Esophagus muscularis mucosa (tissue), 4 donors: ENCODE measurements around the gene COX7C. TPM values are rescaled to one million over a fixed set of nuclear protein-coding genes. Genes with fewer than 3 reads are reported as not detected.

Source experiments
- DNase-seq: peaks from one replicate; pipeline ENCODE4 v3.0.0-alpha.2; 2017; ENCODE audit errors: extremely low spot score
- H3K27ac ChIP-seq, 4 donors: fragments of 200-600 bp; sonication (generic); replicated peaks in 1 of 4; 1 replicate in 3 of 4; 2 replicates in 1 of 4; pipeline ENCODE4 v1.5.1; 2016 to 2019; ENCODE audit warnings: mild to moderate bottlenecking in 1 of 4
- H3K27me3 ChIP-seq, 4 donors: fragments of 200-600 bp; sonication (generic); one replicate each; pipeline versions ENCODE4 v1.5.1 to v1.6.0; 2016 to 2019
- H3K36me3 ChIP-seq, 4 donors: fragments of 200-600 bp; sonication (generic); one replicate each; pipeline ENCODE4 v1.5.1; 2016 to 2019
- H3K4me1 ChIP-seq, 4 donors: fragments of 200-600 bp; sonication (generic); one replicate each; pipeline ENCODE4 v1.5.1; 2016 to 2019
- H3K4me3 ChIP-seq, 4 donors: fragments of 200-600 bp; sonication (generic); 1 replicate in 2 of 4; 2 replicates in 2 of 4; pipeline ENCODE4 v1.5.1; 2016 to 2019; ENCODE audit warnings: mild to moderate bottlenecking in 4 of 4, moderate library complexity in 1 of 4
- H3K9me3 ChIP-seq, 4 donors: fragments of 200-600 bp; sonication (generic); 1 replicate in 3 of 4; 2 replicates in 1 of 4; pipeline ENCODE4 v1.5.1; 2016 to 2019
- CTCF ChIP-seq, 3 experiments: fragments of 200-600 bp in 2 of 3; fragments of 450-650 bp in 1 of 3; sonication (generic) in 2 of 3; IDR thresholded peaks; one replicate each; pipeline ENCODE4 v1.5.1; 2017 to 2019; ENCODE audit warnings: antibody characterized with exemption in 3 of 3, mild to moderate bottlenecking in 2 of 3, moderate library complexity in 1 of 3
- EP300 ChIP-seq: sonication (generic); formaldehyde crosslinking; IDR thresholded peaks from one replicate; pipeline ENCODE4 v1.6.1; 2017; ENCODE audit warnings: antibody characterized with exemption
- POLR2A ChIP-seq: fragments of 450-650 bp; IDR thresholded peaks from one replicate; pipeline ENCODE4 v1.6.1; 2017; ENCODE audit warnings: antibody characterized with exemption, moderate library complexity, mild to moderate bottlenecking, low read depth
- POLR2AphosphoS5 ChIP-seq, 2 donors: sonication (generic); formaldehyde crosslinking; IDR thresholded peaks; one replicate each; pipeline ENCODE4 v1.6.1; 2017; ENCODE audit warnings: antibody characterized with exemption in 2 of 2
- WGBS: methylation state at CpG from one replicate; pipeline ENCODE4 v1.1.5; 2018; 5-methylcytosine and 5-hydroxymethylcytosine counted together
- intact Hi-C: fragments of 100-400 bp; cut with DNase I; formaldehyde crosslinking; loops from one replicate; pipeline ENCODE4 v1.15.1; 2023
- small RNA-seq, 3 donors: library from RNA; depleted of rRNA; stranded (forward); fragments of <200 nt; gene quantifications; one replicate each; pipeline ENCODE3, GENCODE V24; 2016
- total RNA-seq, 4 donors: library from RNA; depleted of rRNA; stranded (reverse); fragments of >200 nt; gene quantifications; one replicate each; pipeline versions ENCODE4 v1.1.0 to v1.2.1, GENCODE V29; 2016

COX7C gene
- total RNA-seq, 4 donors from 2014 or later = 539 to 805 (median 631) TPM

GRCh38 chr5:86664173-86664572 is 46.4 kb downstream of the COX7C start:
- H3K4me3 ChIP-seq = no peak overlapping the region
- intact Hi-C loops = no loop called here
- TF ChIP-seq CTCF (IDR thresholded peaks at IDR 0.05) (no peak), POLR2A (no peak), POLR2AphosphoS5 (IDR thresholded peaks at IDR 0.05) (no peak), EP300 (no peak)
- H3K27ac ChIP-seq = no peak overlapping the region
- DNase-seq = no peak
- H3K9me3 ChIP-seq = peaks cover 0 to 6% (median 2%) of the 10 kb centered on the region in 4 donors
- no peaks in the 10 kb centered on the region for H3K36me3 ChIP-seq
- no peaks in the 10 kb centered on the region for H3K27me3 ChIP-seq
- H3K4me1 ChIP-seq = no peaks in the 10 kb centered on the region
- WGBS = 85% methylated on average over 2 of the region's 2 CpGs

GRCh38 chr5:86665984-86666760 is 48.4 kb downstream of the COX7C start:
- intact Hi-C loops = no loop called here
- no peaks in the 10 kb centered on the region for H3K9me3 ChIP-seq
- H3K27ac ChIP-seq = no peak overlapping the region
- H3K4me3 ChIP-seq = no peak overlapping the region
- H3K36me3 ChIP-seq = no peaks in the 10 kb centered on the region
- H3K4me1 ChIP-seq = no peaks in the 10 kb centered on the region
- H3K27me3 ChIP-seq = no peaks in the 10 kb centered on the region
- DNase-seq = no peak
- TF ChIP-seq POLR2A = no peak
- no peak for TF ChIP-seq EP300
- no peak for TF ChIP-seq CTCF (IDR thresholded peaks at IDR 0.05)
- no peak for TF ChIP-seq POLR2AphosphoS5 (IDR thresholded peaks at IDR 0.05)
- WGBS = 88% methylated on average over 13 of the region's 13 CpGs

- DNase-seq = no peak
- Histone ChIP-seq H3K36me3 (no peaks in the 10 kb centered on the region), H3K4me1 (no peaks in the 10 kb centered on the region), H3K4me3 (no peak overlapping the region), H3K27ac (no peak overlapping the region), H3K9me3 (no peaks in the 10 kb centered on the region), H3K27me3 (no peaks in the 10 kb centered on the region)
- TF ChIP-seq POLR2A (no peak), CTCF (IDR thresholded peaks at IDR 0.05) (no peak), EP300 (no peak), POLR2AphosphoS5 (IDR thresholded peaks at IDR 0.05) (no peak)
- intact Hi-C loops = no loop called here
- WGBS = 93% methylated on average over 3 of the region's 3 CpGs
Observed at GRCh38 chr5:86666981-86667380, 49.2 kb downstream of the COX7C start.

Small RNAs within 50 kb of the gene (small RNA-seq; reads per million reads assigned to genes)
- gene RNU6-804P = 0 reads per million in 3 donors
